ENCODE results near the gene CHRD.
"Not testable (repeated sequence)": the region's sequence is repeated elsewhere in the genome, so short reads cannot be mapped to it uniquely, and the experiment has no call there.

Gene CHRD

GRCh38 chr3:184428561-184429175 lies 48.8 kb downstream of the CHRD start:
- Histone ChIP-seq H3K27ac (no peak overlapping the region), H3K9ac (ENCODE audit: insufficient read length) (no peak overlapping the region), H3K9me3 (ENCODE audit: low read depth, low read length) (no peaks in the 10 kb centered on the region), H3K4me3 (no peak overlapping the region), H3K36me3 (ENCODE audit: insufficient read depth, low read length) (no peaks in the 10 kb centered on the region)
- no peak for DNase-seq (ENCODE audit: low read depth, low spot score)
- TF ChIP-seq FOXP2 (optimal IDR thresholded peaks at IDR 0.05; ENCODE audit: control extremely low read depth, extremely low read length, insufficient read depth), result no peak
- TF ChIP-seq EZH2 (IDR thresholded peaks at IDR 0.05), result no peak
- no peak for TF ChIP-seq POLR2AphosphoS5 (IDR thresholded peaks at IDR 0.05; ENCODE audit: borderline replicate concordance, low read depth, low read length)

GRCh38 chr3:184429786-184430185 lies 49.9 kb downstream of the CHRD start:
- Histone ChIP-seq H3K27ac (no peak overlapping the region), H3K9me3 (ENCODE audit: low read depth, low read length) (no peaks in the 10 kb centered on the region), H3K4me3 (no peak overlapping the region), H3K9ac (ENCODE audit: insufficient read length) (no peak overlapping the region), H3K36me3 (ENCODE audit: insufficient read depth, low read length) (no peaks in the 10 kb centered on the region)
- DNase-seq (ENCODE audit: low read depth, low spot score), result no peak
- no peak for TF ChIP-seq EZH2 (IDR thresholded peaks at IDR 0.05)
- no peak for TF ChIP-seq POLR2AphosphoS5 (IDR thresholded peaks at IDR 0.05; ENCODE audit: borderline replicate concordance, low read depth, low read length)
- no peak for TF ChIP-seq FOXP2 (optimal IDR thresholded peaks at IDR 0.05; ENCODE audit: control extremely low read depth, extremely low read length, insufficient read depth)

GRCh38 chr3:184430940-184431339 lies 51.1 kb downstream of the CHRD start:
- TF ChIP-seq POLR2AphosphoS5 (IDR thresholded peaks at IDR 0.05; ENCODE audit: borderline replicate concordance, low read depth, low read length) (no peak), EZH2 (IDR thresholded peaks at IDR 0.05) (no peak), FOXP2 (optimal IDR thresholded peaks at IDR 0.05; ENCODE audit: control extremely low read depth, extremely low read length, insufficient read depth) (no peak)
- no peak overlapping the region for H3K9ac ChIP-seq (ENCODE audit: insufficient read length)
- DNase-seq (ENCODE audit: low read depth, low spot score), result no peak
- H3K4me3 ChIP-seq, result no peak overlapping the region
- H3K9me3 ChIP-seq (ENCODE audit: low read depth, low read length), result no peaks in the 10 kb centered on the region
- H3K36me3 ChIP-seq (ENCODE audit: insufficient read depth, low read length), result no peaks in the 10 kb centered on the region
- H3K27ac ChIP-seq, result no peak overlapping the region

GRCh38 chr3:184433178-184433577 lies 53.3 kb downstream of the CHRD start:
- H3K4me3 ChIP-seq; H3K9me3 ChIP-seq (ENCODE audit: low read depth, low read length); H3K36me3 ChIP-seq (ENCODE audit: insufficient read depth, low read length); DNase-seq (ENCODE audit: low read depth, low spot score); H3K27ac ChIP-seq; H3K9ac ChIP-seq (ENCODE audit: insufficient read length): not testable (repeated sequence)

- DNase-seq (ENCODE audit: low read depth, low spot score), result no peak
- Histone ChIP-seq H3K9ac (ENCODE audit: insufficient read length) (no peak overlapping the region), H3K4me3 (no peak overlapping the region), H3K36me3 (ENCODE audit: insufficient read depth, low read length) (no peaks in the 10 kb centered on the region), H3K9me3 (ENCODE audit: low read depth, low read length) (no peaks in the 10 kb centered on the region; the same call in none of the 2 replicates), H3K27ac (no peak overlapping the region)
- TF ChIP-seq FOXP2 (optimal IDR thresholded peaks at IDR 0.05; ENCODE audit: control extremely low read depth, extremely low read length, insufficient read depth) (no peak), EZH2 (IDR thresholded peaks at IDR 0.05) (no peak), POLR2AphosphoS5 (IDR thresholded peaks at IDR 0.05; ENCODE audit: borderline replicate concordance, low read depth, low read length) (no peak)
Measured at GRCh38 chr3:184439096-184439495, 59.2 kb downstream of the CHRD start.

All from SK-N-MC (cell line).